Activated naive CD8-positive, alpha-beta T cell treated with anti-CD3 and anti-CD28 coated beads, Interleukin-2, amount 10 ng/mL, durations not matched to agents 7 days and 5 days (primary cell): ENCODE results near the gene PLEKHN1. TPM values are rescaled to one million over a fixed set of nuclear protein-coding genes. Genes with fewer than 3 reads are reported as not detected.

Source experiments
- ATAC-seq: fragments of 150-1000 bp; cut with Tn5 transposase; one replicate; pipeline ENCODE4 v1.10.0; 2021; ENCODE audit warnings: low read depth, moderate library complexity
- POLR2A ChIA-PET: fragments of 350-600 bp; sonication (Branson Sonifier 250); formaldehyde crosslinking; loops from one replicate; lab custom pipeline; 2021; ENCODE audit warnings: antibody characterized with exemption; lab: Charles Lee
- DNase-seq: peaks from one replicate; pipeline ENCODE4 v3.0.0; 2021
- H3K27ac Mint-ChIP-seq: one replicate; pipeline ENCODE4 v1.8.0; 2022; ENCODE audit warnings: mild to moderate bottlenecking, mixed read lengths
- H3K27me3 Mint-ChIP-seq: one replicate; pipeline ENCODE4 v1.8.0; 2022; ENCODE audit warnings: mild to moderate bottlenecking, moderate library complexity, mixed read lengths
- H3K36me3 Mint-ChIP-seq: one replicate; pipeline ENCODE4 v1.8.0; 2021; ENCODE audit warnings: mild to moderate bottlenecking, mixed read lengths
- H3K4me1 Mint-ChIP-seq: one replicate; pipeline ENCODE4 v1.8.0; 2021; ENCODE audit warnings: mixed read lengths
- H3K4me3 Mint-ChIP-seq: one replicate; pipeline ENCODE4 v1.8.0; 2022; ENCODE audit warnings: mild to moderate bottlenecking, moderate library complexity, mixed read lengths
- H3K9me3 Mint-ChIP-seq: one replicate; pipeline ENCODE4 v1.8.0; 2021; ENCODE audit warnings: mixed read lengths
- total RNA-seq, 2 experiments: library from RNA; stranded (reverse); gene quantifications; one replicate each; pipeline ENCODE4 v1.2.3, GENCODE V29; 2021

The PLEKHN1 gene
- total RNA-seq, 2 experiments from 2014 or later: 3.0 to 4.8 TPM

DNA sequence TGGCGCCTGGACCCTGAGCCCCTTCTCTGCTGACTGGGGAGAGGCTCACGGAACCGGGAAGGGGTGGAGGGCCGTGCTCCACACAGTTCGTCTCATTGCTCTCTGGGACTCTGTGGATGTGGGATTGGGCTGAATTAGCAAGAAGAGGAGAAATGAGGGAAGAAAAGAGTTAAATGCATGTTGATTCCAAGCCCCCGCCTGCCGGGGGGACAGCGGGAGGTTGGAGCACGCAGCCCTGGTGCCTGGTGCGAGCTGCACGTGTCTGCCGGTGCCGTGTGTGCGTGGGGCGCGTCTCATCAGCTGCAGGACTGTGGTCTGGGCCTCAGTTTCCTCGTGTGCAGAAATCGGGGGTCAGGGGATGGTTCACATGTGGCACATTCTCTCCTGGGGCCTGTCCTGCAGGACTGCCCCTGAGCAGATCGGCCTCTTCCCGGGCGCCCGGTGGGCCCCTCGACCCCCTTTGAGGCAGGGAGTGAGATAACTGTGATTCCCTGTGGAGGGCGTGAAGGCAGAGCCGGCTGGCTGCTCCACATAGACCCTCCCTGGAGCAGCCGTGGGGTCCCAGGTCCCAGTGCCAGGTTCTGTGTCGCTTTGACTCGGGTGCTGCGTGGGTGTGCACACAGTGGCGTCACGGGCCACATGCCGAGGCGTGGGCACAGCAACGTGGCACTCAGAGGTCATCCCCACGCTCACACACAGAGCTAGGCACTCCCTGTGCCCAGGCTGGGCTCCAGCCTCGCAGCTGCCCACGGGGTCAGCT, 31.1 kb upstream of the PLEKHN1 start:
- Mint-ChIP-seq H3K27ac (no peak overlapping the region), H3K9me3 (no peaks in the 10 kb centered on the region), H3K36me3 (no peaks in the 10 kb centered on the region), H3K4me1 (peaks cover 5% of the 10 kb centered on the region), H3K27me3 (peaks cover 19% of the 10 kb centered on the region), H3K4me3 (no peak overlapping the region)
- ATAC-seq (no peak), DNase-seq (no peak)
- POLR2A ChIA-PET: no interaction called here

- Mint-ChIP-seq H3K4me1 (peaks cover 5% of the 10 kb centered on the region), H3K36me3 (no peaks in the 10 kb centered on the region), H3K27ac (no peak overlapping the region), H3K9me3 (no peaks in the 10 kb centered on the region), H3K27me3 (peaks cover 22% of the 10 kb centered on the region), H3K4me3 (no peak overlapping the region)
- ATAC-seq: no peak
- DNase-seq: no peak
- POLR2A ChIA-PET: no interaction called here
Measured at GRCh38 chr1:935751-936231, 30.5 kb upstream of the PLEKHN1 start.

DNA sequence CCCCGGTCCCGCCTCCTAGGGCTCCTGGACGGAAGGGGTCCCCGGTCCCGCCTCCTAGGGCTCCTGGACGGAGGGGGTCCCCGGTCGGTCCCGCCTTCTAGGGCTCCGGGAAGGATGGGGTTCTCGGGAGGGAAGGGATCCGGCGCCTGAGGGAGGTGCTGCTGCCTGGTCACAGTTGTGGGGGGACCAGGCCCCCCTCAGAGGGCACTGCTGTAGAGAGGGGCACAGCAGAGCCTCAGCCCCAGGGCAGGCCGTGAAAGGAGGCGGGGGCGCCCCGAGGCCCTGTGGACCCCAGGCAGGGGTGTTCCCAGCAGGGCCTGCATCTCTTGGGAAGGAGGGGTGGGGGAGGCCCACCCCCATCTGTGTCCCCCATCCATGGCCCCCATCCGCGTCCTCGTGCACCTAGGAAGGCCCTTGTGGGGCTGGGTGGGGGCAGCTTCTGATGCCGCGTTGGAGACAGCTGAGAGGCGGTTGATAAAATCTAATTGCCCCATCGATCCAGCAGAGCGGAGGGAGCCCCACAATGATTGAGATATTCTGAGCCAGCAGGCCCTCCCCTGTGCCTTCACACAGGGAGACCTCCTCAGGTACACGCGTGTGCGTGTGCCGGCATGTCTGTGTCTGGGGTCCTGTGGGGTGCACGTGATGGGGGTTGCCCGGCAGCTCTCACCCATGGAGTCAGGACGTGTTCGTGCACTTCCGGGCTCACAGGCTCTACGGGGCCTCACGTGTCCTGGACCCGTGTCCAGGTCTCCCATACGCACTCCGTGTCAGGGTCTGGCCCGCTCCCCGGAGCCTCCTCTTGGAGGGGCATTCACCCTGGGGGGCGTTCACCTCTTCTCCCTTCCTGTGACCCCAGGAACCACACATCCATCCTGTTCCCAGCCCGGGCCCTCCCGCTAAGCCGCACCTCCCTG, 29.7 kb upstream of the PLEKHN1 start:
- Mint-ChIP-seq H3K4me1 (peaks cover 4% of the 10 kb centered on the region), H3K9me3 (no peaks in the 10 kb centered on the region), H3K4me3 (no peak overlapping the region), H3K36me3 (no peaks in the 10 kb centered on the region), H3K27me3 (peaks cover 26% of the 10 kb centered on the region), H3K27ac (no peak overlapping the region)
- POLR2A ChIA-PET: no interaction called here
- ATAC-seq: no peak
- no peak for DNase-seq

DNA sequence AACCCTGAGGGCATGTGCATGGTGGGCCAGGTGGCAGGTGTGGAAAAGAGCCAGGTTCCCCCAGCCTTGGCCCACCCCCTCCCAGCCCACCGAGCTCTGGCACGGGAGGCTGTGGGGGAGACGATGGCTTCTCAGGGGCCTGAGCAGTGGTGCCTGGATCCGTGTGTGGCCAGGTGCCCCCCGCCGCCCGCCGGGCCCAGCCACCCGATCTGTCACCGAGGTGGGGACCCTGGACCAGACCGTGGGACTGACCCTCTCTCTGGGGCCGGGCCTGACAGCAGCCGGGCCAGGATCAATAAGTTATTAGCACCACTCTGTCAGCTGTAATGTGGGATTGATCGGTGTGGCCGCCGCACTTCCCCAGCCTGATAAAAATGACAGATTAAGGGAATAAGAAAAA, 28.8 kb upstream of the PLEKHN1 start:
- no peak for DNase-seq
- peaks cover 25% of the 10 kb centered on the region for H3K27me3 Mint-ChIP-seq
- H3K4me1 Mint-ChIP-seq: peaks cover 3% of the 10 kb centered on the region
- no peaks in the 10 kb centered on the region for H3K9me3 Mint-ChIP-seq
- POLR2A ChIA-PET: no interaction called here
- H3K27ac Mint-ChIP-seq: no peak overlapping the region
- no peaks in the 10 kb centered on the region for H3K36me3 Mint-ChIP-seq
- no peak overlapping the region for H3K4me3 Mint-ChIP-seq
- no peak for ATAC-seq

GRCh38 chr1:938088-938683, 28.1 kb upstream of the PLEKHN1 start:
- Mint-ChIP-seq H3K4me3 (no peak overlapping the region), H3K36me3 (no peaks in the 10 kb centered on the region), H3K27ac (no peak overlapping the region), H3K9me3 (no peaks in the 10 kb centered on the region), H3K4me1 (peaks cover 3% of the 10 kb centered on the region), H3K27me3 (peaks cover 28% of the 10 kb centered on the region)
- ATAC-seq: no peak
- POLR2A ChIA-PET: no interaction called here
- no peak for DNase-seq

- Mint-ChIP-seq H3K36me3 (no peaks in the 10 kb centered on the region), H3K9me3 (no peaks in the 10 kb centered on the region), H3K27ac (no peak overlapping the region), H3K4me3 (no peak overlapping the region), H3K27me3 (peaks cover 33% of the 10 kb centered on the region), H3K4me1 (peaks cover 4% of the 10 kb centered on the region)
- no peak for ATAC-seq
- POLR2A ChIA-PET: no interaction called here
- DNase-seq: no peak
Measured at GRCh38 chr1:938711-939489, 27.4 kb upstream of the PLEKHN1 start.

DNA sequence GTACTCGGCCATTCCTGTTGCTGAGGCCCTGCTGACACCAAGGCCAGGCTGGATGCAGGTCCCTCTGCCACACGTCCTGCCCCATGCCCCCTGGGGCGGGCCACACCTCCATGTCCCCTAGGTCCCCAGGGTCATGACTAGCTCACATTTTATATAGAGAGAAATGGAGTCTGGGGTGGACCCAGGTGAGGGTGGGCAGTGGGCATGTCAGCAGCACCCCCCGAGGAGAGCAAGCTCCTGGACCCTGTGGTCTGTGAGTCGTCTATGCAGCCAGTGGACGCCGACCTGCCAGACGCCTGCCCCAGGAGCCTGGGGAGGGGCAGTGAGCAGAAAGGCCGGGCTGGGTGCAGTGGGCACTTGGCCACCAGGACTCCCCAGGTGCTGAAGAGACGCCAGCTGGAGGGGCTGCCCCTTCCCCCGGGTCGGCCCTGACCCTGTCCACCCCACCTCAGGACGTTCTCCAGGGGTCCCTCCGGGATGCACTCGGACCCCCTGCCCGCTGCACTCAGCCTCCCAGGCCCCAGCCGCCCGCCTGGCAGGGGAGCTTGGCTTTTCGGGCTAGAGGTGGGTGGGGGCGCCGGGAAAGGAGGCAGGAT, 26.7 kb upstream of the PLEKHN1 start:
- Mint-ChIP-seq H3K36me3 (no peaks in the 10 kb centered on the region), H3K27ac (no peak overlapping the region), H3K9me3 (no peaks in the 10 kb centered on the region), H3K4me1 (peaks cover 4% of the 10 kb centered on the region), H3K27me3 (peaks cover 36% of the 10 kb centered on the region), H3K4me3 (no peak overlapping the region)
- no peak for DNase-seq
- POLR2A ChIA-PET: interaction anchor here (1.5 kb wide), 1 partner anchor 161 kb away, joined by 3 read pairs; no protein-coding TSS in a partner anchor
- no peak for ATAC-seq

GRCh38 chr1:940107-941014, 25.9 kb upstream of the PLEKHN1 start:
- ATAC-seq: no peak
- Mint-ChIP-seq H3K27ac (no peak overlapping the region), H3K36me3 (peaks cover 3% of the 10 kb centered on the region), H3K9me3 (no peaks in the 10 kb centered on the region), H3K4me3 (peak overlapping the region; percentile 56), H3K4me1 (peaks cover 4% of the 10 kb centered on the region), H3K27me3 (peaks cover 30% of the 10 kb centered on the region)
- DNase-seq: peak; percentile 53
- POLR2A ChIA-PET: interaction anchor here (0.6 to 2.4 kb wide), 7 partner anchors 8 to 162 kb away, joined by 3 to 11 read pairs (median 3); partner anchors contain the start of genes NOC2L and PLEKHN1

- H3K9me3 Mint-ChIP-seq: no peaks in the 10 kb centered on the region
- peak overlapping the region; percentile 68 for H3K4me3 Mint-ChIP-seq
- ATAC-seq (peak; percentile 16), DNase-seq (peak; percentile 66)
- POLR2A ChIA-PET: interaction anchor here (0.6 to 2.4 kb wide), 7 partner anchors 8 to 163 kb away, joined by 3 to 11 read pairs (median 3); partner anchors contain the start of genes NOC2L and PLEKHN1
- H3K27me3 Mint-ChIP-seq: peaks cover 30% of the 10 kb centered on the region
- peak overlapping the region; percentile 82 for H3K27ac Mint-ChIP-seq
- peaks cover 4% of the 10 kb centered on the region for H3K4me1 Mint-ChIP-seq
- H3K36me3 Mint-ChIP-seq: peaks cover 9% of the 10 kb centered on the region
Measured at GRCh38 chr1:941015-941587, 25.2 kb upstream of the PLEKHN1 start.

DNA sequence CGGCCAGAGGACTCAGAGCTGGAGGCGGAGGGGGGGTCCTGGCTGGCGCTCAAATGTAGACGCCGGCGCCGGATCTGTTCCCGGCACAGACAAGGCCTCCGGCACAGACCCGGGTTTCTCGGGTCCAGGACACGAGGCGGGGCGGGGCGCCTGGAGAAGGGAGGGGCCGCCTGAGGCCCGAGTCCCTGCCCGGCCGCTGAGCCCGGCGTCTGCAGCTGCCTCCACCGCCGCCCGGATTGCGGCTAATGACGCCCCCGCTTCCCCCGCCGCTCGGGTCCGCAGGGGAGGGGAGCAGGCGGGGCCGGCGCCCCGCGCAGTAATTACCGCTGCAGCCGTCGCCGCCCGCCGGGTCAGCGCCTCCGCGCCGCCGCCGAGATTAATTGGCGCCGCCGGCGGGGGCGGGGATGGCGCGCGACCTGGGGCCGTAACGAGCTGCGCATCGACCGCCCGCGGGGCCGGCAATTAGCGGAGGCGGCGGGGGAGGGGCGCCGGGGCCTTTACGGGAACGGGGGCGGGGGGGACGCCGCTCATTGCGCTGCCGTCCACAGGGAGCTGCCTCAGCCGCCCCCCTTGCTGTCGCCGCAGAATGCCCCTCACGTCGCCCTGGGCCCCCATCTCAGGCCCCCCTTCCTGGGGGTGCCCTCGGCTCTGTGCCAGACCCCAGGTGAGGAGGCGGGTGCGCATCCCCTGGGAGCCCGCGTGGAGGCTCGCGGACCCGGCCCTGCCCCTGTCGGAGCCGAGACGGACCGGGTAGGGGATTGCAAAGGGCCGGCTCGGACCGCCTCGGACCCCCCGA, 24.5 kb upstream of the PLEKHN1 start:
- H3K9me3 Mint-ChIP-seq: no peaks in the 10 kb centered on the region
- H3K36me3 Mint-ChIP-seq: peaks cover 9% of the 10 kb centered on the region
- peak; percentile 70 for DNase-seq
- H3K27me3 Mint-ChIP-seq: peaks cover 27% of the 10 kb centered on the region
- ATAC-seq: peak; percentile 18
- no peak overlapping the region for H3K27ac Mint-ChIP-seq
- H3K4me3 Mint-ChIP-seq: peak overlapping the region; percentile 68
- peaks cover 4% of the 10 kb centered on the region for H3K4me1 Mint-ChIP-seq
- POLR2A ChIA-PET: interaction anchor here (0.9 to 2.4 kb wide), 7 partner anchors 9 to 1643 kb away, joined by 3 to 11 read pairs (median 3); partner anchors contain the start of genes NOC2L and PLEKHN1
